GM21367 (cell line): Measurements from ENCODE around the gene UGT1A1.

Source experiments
- ATAC-seq: cut with Tn5 transposase; IDR thresholded peaks from one replicate; pipeline ENCODE4 v1.9.1; 2021; ENCODE audit not compliant: unreplicated experiment

The UGT1A1 gene

DNA sequence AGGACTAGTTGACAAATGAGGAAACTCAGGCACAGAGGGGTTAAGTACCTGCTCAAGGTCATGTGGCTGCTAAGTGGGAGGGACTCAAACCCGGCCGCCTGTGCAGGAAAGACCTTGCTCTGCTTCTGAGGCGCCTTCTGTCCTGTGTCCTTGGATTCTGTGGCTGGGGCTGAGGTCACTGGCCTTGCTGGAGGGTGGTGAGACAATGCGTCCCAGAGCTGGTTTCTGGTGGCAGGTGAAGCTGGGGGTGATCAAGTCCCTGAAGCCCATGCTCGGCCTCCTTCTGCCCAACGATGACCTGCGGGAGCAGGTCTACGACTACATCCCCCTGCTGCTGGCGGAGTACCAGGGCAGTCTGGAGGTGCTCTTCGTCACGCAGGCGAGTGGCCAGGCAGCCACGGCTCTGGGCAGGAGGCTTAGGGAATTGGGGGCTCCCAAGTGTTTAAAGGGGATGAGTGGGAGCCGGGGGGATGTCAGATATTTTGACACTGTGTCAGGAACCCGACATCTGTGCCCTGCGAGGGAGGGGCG, 34.1 kb downstream of the UGT1A1 start:
- ATAC-seq, result no peak

DNA sequence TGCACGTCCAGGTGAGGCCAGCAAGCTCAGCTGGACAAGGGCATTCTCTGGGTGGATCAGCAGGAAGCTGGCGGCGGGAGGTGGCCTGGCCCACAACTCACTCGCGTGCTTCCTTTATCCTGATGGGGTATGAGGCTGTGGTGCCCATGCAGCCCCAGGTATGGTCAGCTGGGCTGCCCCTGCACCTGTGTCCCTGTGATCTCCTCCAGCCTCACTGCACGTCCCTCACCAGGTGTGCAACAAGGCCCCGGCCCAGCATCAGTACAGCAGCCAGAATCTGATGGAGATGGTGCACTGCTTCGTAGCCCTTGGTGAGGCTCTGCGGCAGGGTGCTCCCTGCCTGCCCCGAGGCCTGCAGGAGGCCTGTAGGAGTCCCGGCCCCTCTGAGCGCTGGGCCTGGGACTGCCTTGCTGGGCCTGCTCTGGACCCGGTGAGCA, 35.7 kb downstream of the UGT1A1 start:
- ATAC-seq, result no peak

DNA sequence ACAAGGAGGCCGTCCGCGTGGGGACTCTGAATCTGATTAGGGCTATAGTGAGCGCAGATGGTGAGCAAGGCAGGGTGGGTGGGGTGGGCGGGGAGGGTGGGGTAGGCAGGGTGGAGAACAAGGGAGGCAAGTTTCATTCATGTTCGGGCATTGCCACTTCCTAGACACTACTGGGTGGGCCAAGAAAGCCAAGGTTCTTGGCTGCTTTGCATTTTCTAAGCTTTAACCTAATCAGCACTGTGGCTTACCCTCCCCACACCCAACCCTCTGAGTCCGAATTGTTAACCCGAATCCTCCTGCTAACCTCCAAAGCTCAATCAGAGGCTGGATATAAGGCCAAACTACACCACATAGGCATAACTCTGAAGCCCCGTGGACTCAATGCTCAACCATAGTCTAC, 36.2 kb downstream of the UGT1A1 start:
- no peak for ATAC-seq

DNA sequence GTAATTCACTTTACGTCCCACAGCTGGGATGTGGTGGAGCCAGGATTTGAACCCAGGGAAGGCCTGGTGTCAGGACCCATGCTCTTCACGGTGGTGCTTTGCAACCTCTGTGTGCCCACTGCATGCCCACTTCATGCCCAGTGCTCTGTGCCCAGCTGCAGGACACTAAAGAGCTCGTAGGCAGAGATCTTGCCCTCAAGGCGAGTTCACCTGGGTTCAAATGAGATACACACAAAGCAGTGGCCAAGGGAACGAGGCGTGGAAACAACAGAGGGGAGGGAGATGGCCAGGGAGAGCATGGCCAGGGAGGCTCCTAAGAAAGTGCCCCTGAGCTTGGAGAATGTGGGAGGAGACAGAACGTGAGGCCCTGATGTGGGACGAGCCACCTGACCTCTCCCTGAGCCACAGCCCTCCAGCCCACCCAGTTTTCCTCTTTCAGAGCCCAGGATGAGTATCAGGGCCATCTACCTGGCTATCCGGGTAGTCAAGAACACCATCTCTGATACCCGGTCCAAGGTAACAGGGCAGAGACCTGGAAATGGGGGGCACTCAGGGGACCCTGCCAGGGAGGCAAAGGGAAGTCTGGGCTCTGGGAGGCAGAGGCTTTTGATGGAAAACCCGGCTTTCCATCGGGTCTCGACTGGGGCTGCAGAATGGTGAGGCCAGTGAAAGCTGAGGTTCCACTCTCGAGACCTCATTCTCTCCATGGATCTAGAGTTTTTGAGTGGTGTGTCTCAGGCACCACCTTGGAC, 38.4 kb downstream of the UGT1A1 start:
- ATAC-seq, result no peak

DNA sequence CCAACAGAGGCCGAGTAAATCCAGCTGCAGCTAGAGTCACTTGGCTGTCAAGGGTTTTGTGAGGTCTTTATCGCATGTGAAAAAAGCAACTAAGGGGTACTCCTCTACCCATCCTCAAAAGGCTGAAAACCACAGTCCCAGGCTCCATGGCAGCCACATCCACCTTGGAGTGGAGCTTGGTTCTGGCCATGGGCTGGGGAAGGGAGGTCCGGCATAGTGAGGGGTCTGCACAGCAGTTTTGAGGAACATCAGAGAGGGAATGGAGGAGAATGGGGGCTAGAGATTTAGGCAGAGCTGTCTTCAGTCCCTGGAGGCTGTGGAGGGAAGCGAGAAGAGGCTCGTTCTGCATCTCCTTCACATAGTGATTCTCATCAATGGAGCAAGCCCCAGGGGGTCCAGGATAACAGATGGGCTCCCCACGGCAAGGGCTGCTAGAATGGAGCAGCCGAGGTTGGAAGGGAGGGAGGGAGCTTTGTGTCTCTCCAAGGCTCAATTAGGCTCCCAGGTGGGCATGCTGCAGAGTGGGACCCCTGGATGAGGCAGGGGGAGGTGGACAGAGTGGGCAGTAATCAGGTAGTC, 39.1 kb downstream of the UGT1A1 start:
- no peak for ATAC-seq

DNA sequence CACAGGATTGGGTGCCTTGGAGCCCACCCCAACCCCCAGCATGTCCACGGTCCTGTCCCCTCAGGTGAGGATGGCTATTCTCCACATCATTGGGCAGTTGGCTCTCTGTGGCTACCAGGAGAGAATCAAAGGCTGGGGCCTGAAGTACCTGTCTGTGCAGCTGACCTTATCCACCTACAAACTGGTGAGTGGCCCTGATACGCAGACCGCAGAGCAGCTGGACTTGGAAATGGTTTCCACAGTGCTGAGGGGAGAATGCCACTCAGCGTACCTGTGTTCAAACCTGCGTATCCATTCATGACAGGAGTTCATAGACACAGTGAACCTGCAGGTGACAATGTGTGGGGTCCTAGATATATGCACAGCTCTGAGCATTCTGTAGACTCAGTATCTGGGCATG, 39.6 kb downstream of the UGT1A1 start:
- no peak for ATAC-seq

DNA sequence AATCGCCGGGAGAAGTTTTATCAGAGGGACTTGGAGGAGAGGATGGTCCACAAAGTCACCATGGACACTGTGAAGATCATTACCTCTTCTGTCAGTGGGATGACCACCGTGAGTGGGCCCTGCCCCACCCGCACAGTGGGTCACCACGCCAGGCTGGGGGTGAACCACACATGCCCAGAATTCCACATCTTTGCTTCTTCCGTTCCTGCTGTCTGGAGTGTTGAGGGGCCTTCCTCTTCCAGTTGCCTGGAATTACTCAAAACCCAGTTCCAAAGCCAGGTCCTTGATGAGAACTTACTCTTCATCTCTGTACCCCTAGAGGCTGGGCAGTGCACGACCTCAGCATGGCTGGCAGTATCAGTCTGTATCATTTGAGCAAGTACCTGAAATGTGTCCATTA, 40.1 kb downstream of the UGT1A1 start:
- ATAC-seq, result no peak

DNA sequence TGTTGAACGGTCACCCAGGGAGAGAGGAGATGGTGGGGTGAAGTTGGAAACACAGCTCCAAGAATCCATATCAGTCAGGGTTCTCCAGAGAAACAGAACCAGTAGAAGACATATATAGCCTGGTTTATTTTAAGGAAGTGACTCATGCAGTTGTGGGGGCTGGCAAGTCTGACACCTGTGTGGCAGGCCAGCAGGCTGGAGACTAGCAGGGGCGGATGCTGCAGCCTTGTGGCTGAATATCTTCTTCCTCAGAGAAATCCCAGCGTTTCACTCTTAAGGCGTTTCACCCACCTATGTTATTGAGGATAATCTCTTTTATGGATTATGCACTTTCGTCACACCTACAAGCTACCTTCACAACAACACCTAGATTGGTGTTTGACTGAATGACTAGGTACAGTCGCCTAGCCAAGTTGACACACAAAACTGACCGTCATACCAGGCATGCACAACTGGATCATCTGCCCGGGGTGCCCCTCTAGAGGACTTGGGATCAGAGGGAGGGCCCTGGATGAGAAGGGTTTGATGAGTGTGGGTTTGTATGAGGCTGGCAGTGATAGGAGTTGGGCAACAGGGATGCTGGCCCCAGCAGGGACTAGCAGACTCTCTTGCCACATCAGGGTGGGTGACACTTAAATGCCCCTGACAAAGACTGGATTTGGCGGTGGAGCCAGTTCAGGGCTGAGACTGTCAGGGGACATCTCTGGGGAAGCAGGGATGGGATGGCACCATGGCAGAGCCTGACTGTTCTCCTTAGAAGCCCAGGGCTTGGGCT, 41.5 kb downstream of the UGT1A1 start:
- ATAC-seq, result no peak

DNA sequence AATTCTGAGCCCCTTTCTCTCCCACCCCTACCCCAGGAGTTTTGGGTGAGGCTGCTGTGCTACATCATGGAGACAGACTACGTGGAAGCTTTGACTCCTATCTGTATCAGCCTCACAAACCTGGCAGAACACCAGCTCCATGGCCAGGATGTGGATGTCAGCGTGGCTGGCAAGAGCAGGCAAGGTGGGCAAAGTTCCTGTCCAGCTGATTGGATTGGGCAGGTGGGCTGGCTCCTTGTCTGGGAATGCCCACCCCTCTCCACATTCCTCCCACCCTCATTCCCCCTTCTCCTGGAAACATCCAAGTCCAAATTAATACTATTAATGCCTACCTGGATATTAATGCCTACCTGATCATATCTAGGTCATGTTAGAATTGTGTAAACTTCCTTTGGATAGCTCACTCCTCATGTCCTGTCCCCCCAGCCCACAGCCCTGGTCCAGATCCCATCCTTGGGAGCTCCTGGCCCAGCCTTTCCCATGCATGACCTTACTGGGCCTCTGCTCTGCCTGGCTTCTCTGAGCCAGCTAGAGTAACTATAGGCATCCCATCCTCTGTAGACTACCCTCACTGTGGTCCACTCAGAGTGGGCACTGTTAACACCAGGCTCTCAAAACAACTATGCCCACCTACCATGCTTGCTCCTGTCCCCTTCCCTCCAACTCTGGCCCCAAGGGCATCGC, 42.2 kb downstream of the UGT1A1 start:
- ATAC-seq, result no peak

DNA sequence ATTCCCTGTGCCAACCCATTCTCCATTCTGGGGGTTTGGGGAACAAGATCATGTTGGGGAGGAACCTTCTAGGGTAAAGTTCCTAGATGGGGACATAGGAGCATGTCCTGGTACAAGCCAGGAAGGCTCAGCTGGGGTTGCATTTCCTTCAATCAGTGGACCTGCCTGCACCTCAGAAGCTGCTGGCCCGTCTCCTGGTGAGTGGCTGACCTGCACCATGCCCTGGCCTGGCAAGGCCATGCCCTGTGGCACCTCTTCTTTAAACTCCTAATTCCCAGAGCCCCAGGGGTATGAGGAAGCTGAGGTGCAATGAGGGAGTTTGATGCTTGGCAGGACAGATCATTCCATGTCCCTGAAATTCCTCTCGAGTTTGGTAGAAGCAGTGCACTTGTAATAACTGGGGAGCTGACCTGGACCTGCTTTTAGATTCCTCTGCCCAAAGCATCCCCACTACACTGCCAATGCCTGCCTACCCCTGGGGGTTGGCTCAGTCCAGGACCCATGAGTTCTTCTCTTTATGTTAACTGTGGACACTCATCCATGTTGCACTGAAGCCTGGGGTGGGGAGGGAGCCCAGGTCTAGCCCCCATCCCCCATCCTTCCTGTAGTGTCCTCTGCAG, 43.3 kb downstream of the UGT1A1 start:
- no peak for ATAC-seq

DNA sequence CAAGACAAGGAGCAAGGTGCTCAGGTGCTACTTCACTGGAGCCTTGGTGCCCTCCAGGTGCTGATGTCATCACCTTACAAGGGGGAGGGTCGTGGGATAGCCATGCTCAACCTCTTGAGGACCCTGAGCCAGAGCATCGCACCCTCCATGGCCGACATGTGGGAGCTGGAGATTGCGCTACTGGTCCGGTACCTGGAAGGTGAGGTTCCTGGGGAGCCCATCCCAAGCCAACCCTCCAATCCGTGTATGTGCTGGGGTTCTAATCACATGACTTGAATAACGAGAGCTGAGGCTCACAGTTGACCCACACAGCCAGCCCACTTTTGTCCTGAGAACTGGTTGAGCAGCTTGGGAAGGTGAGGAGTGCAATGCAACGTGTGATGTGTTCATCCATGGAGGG, 43.9 kb downstream of the UGT1A1 start:
- no peak for ATAC-seq

DNA sequence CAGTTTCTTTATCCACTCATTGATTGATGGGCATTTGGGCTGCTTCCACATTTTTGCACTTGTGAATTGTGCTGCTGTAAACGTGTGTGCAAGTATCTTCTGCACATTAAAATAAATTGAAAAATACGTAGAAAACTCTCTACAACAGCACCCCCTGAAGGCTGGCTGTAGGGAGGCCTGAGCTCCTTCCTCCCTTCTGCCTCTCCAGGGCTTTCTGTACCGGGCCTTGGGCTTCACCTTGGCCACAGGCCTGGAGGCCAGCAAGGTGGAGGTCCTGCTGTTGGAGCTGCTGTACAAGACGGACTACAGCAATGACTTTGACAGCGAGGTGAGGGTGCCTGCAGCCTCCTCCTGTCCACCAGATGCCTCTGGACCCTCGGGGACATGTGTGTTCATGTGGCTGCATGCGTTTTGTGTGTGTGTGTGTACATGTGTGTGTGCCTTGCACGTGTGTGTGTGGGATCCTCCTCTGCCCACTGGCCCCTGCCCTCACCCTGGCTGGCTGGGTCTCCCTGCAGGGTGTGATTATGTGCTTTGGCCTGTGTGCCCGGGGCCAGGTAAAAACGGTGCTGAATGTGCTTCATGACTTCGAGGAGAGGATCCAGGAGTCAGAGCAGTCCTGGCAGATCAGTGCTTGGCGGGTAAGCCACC, 47.3 kb downstream of the UGT1A1 start:
- ATAC-seq, result no peak

DNA sequence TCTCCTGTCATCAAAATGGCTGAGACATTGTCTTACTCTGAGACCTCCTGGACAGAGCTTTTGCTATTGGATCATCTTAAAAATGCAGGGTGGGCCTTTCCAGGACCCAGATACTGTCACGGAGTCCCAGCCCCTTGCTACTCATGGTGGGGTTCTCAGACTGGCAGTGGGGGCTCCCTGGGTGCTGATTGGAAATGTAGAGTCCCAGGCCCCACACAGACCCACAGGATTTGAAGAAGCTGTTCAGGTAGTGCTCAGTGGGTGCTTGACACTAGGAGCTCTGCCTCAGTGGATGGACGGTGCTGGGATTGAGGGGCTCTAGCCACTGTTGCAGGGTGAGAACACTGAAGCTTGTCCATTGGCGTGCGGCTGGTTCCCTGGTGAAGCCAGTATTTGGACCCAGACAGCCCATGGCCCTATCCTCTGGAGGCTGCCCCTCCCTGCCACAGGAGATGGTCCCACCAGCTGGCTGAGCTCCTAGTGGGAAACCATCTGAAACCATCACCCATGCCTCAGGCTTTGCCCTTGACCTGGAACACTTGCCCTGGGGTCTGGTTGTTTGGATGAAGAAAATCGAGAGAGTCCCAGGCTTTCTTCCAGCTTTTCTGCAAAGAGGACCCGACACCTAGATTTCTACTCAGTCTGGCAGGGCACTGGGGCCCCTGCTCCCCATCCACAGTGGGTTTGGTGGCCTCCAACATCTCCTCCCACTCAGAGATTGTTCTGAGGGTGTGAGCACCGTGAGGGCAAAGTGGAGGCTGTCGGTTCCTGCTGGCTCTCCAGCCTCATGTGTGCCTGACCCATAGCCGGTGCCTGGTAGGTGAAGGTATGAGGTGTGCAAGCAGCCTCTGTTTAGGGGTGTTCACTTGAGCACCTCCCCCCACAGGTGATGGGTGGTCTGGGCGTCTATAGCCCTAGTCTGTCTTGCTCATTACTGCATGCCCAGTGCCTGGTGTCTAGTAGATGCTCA, 48.2 kb downstream of the UGT1A1 start:
- ATAC-seq, result no peak

DNA sequence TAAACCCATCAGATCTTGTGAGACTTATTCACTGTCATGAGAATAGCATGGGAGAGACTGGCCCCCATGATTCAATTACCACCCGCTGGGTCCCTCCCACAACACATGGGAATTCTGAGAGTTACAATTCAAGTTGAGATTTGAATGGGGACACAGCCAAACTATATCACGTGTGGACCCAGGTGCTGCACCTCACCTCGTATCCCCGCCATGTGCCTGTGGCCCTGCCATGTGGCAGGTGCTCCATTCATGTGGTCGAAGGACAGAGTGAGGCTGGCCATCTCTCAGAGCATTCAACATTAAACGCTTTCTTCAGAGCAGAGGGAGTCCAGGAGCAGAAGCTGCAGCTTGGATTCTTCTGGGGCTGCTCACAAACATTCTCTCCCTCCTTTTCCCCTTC, 50.3 kb downstream of the UGT1A1 start:
- no peak for ATAC-seq

DNA sequence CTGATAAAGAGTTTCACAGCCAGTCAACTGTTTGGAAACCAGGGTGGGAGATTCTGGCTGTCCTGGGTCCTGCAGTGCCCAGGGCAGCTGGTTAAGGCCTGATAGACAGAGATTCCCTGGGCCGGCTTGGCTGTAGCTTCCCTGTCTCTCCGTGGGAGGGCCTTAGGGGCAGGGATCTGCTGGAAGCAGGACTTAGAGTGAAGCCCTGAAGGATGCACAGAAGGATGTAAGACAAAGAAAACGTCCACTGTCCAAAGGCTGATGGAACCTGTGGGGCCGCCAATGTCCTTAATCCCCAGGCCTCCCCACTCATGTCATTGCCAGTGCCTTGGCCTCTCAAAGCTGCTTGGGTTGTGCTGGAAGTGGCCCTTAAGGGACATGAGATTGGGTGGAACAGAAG, 51.0 kb downstream of the UGT1A1 start:
- no peak for ATAC-seq

DNA sequence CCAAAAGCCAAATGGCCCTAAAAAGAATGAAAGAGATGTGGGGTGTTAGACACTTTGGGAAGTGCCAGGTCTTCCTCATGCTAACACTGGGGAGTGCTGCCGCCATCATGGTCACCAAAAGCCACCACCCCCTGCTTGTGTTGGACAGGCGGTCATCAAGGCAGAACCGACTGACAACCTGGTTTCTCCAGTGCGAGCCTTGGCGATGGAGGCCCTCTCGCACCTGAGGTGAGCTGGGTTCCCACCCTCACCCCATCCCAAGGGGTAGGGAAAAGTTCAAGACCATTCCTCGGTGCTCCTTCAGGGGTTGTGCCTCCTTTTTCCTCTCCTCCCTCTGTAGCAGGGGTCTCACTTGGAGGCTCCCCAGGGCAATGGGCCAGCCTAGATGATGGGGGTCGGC, 51.7 kb downstream of the UGT1A1 start:
- no peak for ATAC-seq

DNA sequence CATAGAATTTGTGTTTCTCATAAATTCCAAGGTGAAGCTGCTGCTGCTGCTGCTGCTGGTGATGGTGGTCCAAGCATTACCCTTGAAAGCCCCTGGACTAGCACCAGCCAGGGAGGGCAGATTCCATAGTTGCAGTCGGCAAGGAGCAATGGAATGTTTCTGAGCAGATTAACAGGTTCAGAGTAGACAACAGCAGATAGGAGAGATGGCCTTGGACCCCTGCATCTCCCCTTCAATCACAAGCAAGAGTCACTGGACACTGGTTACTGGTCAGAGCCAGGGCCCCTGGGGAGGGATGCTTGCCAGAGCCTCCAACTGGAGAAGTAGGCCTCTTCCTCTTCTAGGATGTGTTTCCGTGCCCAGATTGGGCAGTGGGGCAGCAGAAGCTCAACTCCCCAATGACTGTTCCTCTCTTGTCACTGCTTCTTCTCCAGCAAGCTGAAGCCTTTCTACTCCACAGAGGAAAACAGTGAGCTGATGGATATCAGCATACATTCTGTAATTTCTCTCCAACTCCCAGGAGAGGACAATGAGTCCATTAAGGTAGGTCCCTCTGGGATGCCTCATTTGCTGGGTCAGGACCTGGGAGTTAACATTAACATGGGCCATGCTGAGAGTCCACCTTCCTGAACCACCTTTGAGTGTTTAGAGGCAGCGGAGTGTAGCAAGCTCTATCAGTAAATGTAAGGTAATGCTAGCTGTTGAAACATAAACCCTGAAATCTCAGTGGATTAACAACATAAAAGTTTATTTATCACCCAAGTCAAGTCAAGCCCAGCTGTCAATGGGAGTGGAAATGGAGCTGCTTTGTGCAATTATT, 53.4 kb downstream of the UGT1A1 start:
- ATAC-seq, result no peak

DNA sequence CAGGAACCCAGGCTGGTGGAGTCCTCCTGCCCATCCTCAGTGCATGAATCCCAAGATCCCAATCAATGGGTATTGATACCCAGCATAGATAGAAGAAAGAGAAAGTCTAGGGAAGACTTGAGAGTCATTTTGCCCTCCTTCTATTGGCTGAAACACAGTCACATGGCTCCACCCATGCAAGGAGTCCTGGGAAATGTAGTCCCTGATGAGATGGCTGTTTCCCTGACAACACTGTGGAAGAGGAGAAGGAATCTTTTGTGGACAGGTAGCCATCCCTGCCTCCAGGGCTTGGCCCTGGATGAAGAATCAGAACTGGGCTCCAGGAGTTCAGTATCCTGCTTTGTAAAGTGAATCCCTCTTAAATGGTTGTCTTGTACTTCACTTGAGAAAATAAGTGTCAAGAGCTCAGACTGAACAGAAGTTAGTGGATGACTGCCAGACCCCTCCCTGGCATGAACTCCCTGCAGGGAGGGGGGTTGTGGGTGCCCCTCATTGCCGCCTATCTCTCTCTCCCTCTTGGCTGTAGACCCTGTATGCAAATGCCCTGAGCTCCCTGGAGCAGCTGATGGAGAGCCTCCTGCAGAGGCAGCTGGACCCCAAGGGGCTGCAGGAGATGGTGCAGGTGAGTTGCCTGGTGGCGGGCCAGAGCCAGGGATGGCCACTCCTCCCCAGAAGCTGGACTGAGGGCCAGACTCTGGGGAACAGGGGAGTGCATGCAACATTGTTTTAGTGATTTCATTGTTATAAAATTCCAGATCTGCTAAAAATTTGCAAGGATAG, 54.2 kb downstream of the UGT1A1 start:
- no peak for ATAC-seq
